ENCODE measurements around the gene FHL1. TPM values are rescaled to one million over a fixed set of nuclear protein-coding genes. Genes with fewer than 3 reads are reported as not detected.
"Not testable (repeated sequence)": the region's sequence is repeated elsewhere in the genome, so short reads cannot be mapped to it uniquely, and the experiment has no call there.

The FHL1 gene
- total and polyA plus RNA-seq, 4 donors: 8.8 to 20.2 (median 15.0) TPM

- Histone ChIP-seq H3K27me3 (ENCODE audit: control insufficient read depth in 4 of 4, insufficient read depth in 4 of 4, low read length in 3 of 4) (peaks cover 0 to 2% (median 0%) of the 10 kb centered on the region in 4 donors), H3K4me1 (ENCODE audit: control insufficient read depth in 4 of 4, insufficient read depth in 4 of 4, low read length in 3 of 4) (no peaks in the 10 kb centered on the region), H3K9me3 (ENCODE audit: control insufficient read depth in 4 of 4, low read length in 3 of 4) (no peaks in the 10 kb centered on the region), H3K27ac (ENCODE audit: low read depth in 1 of 2, low read length in 2 of 2) (no peak overlapping the region), H3K4me3 (ENCODE audit: low read depth in 1 of 3, low read length in 3 of 3) (no peak overlapping the region), H3K36me3 (ENCODE audit: control insufficient read depth in 4 of 4, insufficient read depth in 3 of 4, low read depth in 1 of 4, low read length in 3 of 4) (peaks cover 5 to 14% (median 8%) of the 10 kb centered on the region in 4 donors), H3K9ac (ENCODE audit: low read depth in 1 of 2, low read length in 2 of 2) (no peak overlapping the region)
- TF ChIP-seq EGR1 (IDR thresholded peaks at IDR 0.05; ENCODE audit: low read depth in 2 of 2) (no peak), RXRA (IDR thresholded peaks at IDR 0.05) (no peak), ATF3 (IDR thresholded peaks at IDR 0.05) (no peak), JUND (IDR thresholded peaks at IDR 0.05) (no peak)
- WGBS: 73% methylated on average over 3 of the region's 3 CpGs
- no peak for DNase-seq (ENCODE audit: low spot score)
Measured at GRCh38 chrX:136228839-136229207, 81.5 kb downstream of the FHL1 start.

DNA sequence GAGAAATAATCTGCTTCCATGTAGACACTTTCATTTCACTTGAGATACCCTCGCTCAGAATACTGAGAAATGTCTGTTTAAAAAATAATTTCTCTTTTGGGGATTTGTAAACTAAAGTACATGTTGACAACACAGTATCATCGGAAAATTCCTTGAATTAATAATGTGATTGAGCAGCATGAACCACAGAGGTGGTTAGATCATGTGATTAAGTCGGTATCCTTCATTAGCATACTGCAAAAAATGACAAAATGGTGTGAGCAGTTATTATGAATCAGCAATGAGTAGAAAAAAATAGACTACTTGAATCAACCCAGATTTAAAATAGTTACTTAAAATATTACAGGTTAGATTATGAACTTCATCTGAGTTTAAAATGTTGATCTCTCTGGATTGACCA is 89.7 kb downstream of the FHL1 start:
- DNase-seq (ENCODE audit: low spot score): no peak
- no peak overlapping the region for H3K4me3 ChIP-seq (ENCODE audit: low read depth in 1 of 3, low read length in 3 of 3)
- no peak overlapping the region for H3K9ac ChIP-seq (ENCODE audit: low read depth in 1 of 2, low read length in 2 of 2)
- no peaks in the 10 kb centered on the region for H3K9me3 ChIP-seq (ENCODE audit: control insufficient read depth in 4 of 4, low read length in 3 of 4)
- H3K36me3 ChIP-seq (ENCODE audit: control insufficient read depth in 4 of 4, insufficient read depth in 3 of 4, low read depth in 1 of 4, low read length in 3 of 4): peaks cover 0 to 12% (median 3%) of the 10 kb centered on the region in 4 donors
- H3K4me1 ChIP-seq (ENCODE audit: control insufficient read depth in 4 of 4, insufficient read depth in 4 of 4, low read length in 3 of 4): no peaks in the 10 kb centered on the region
- H3K27me3 ChIP-seq (ENCODE audit: control insufficient read depth in 4 of 4, insufficient read depth in 4 of 4, low read length in 3 of 4): no peaks in the 10 kb centered on the region
- no peak overlapping the region for H3K27ac ChIP-seq (ENCODE audit: low read depth in 1 of 2, low read length in 2 of 2)
- WGBS: 91% methylated on average over 3 of the region's 3 CpGs
- TF ChIP-seq FOXA1 (IDR thresholded peaks at IDR 0.05): no peak
- TF ChIP-seq RAD21 (IDR thresholded peaks at IDR 0.05): no peak
- no peak for TF ChIP-seq RXRA (IDR thresholded peaks at IDR 0.05)
- TF ChIP-seq, protein P1, sequence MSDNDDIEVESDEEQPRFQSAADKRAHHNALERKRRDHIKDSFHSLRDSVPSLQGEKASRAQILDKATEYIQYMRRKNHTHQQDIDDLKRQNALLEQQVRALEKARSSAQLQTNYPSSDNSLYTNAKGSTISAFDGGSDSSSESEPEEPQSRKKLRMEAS (IDR thresholded peaks at IDR 0.05): no peak
- TF ChIP-seq, protein P2, sequence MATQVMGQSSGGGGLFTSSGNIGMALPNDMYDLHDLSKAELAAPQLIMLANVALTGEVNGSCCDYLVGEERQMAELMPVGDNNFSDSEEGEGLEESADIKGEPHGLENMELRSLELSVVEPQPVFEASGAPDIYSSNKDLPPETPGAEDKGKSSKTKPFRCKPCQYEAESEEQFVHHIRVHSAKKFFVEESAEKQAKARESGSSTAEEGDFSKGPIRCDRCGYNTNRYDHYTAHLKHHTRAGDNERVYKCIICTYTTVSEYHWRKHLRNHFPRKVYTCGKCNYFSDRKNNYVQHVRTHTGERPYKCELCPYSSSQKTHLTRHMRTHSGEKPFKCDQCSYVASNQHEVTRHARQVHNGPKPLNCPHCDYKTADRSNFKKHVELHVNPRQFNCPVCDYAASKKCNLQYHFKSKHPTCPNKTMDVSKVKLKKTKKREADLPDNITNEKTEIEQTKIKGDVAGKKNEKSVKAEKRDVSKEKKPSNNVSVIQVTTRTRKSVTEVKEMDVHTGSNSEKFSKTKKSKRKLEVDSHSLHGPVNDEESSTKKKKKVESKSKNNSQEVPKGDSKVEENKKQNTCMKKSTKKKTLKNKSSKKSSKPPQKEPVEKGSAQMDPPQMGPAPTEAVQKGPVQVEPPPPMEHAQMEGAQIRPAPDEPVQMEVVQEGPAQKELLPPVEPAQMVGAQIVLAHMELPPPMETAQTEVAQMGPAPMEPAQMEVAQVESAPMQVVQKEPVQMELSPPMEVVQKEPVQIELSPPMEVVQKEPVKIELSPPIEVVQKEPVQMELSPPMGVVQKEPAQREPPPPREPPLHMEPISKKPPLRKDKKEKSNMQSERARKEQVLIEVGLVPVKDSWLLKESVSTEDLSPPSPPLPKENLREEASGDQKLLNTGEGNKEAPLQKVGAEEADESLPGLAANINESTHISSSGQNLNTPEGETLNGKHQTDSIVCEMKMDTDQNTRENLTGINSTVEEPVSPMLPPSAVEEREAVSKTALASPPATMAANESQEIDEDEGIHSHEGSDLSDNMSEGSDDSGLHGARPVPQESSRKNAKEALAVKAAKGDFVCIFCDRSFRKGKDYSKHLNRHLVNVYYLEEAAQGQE (IDR thresholded peaks at IDR 0.05): no peak
- TF ChIP-seq ATF3 (IDR thresholded peaks at IDR 0.05): no peak

- not testable (repeated sequence) for H3K9ac ChIP-seq (ENCODE audit: low read depth in 1 of 2, low read length in 2 of 2); DNase-seq (ENCODE audit: low spot score); H3K27me3 ChIP-seq (ENCODE audit: control insufficient read depth in 4 of 4, insufficient read depth in 4 of 4, low read length in 3 of 4); H3K9me3 ChIP-seq (ENCODE audit: control insufficient read depth in 4 of 4, low read length in 3 of 4); H3K27ac ChIP-seq (ENCODE audit: low read depth in 1 of 2, low read length in 2 of 2); H3K4me3 ChIP-seq (ENCODE audit: low read depth in 1 of 3, low read length in 3 of 3); H3K4me1 ChIP-seq (ENCODE audit: control insufficient read depth in 4 of 4, insufficient read depth in 4 of 4, low read length in 3 of 4)
- 95% methylated on average over 2 of the region's 4 CpGs for WGBS
- H3K36me3 ChIP-seq (ENCODE audit: control insufficient read depth in 4 of 4, insufficient read depth in 3 of 4, low read depth in 1 of 4, low read length in 3 of 4): peaks cover 0 to 12% (median 3%) of the 10 kb centered on the region in 4 donors
Measured at GRCh38 chrX:136237849-136238248, 90.5 kb downstream of the FHL1 start.

- H3K9me3 ChIP-seq (ENCODE audit: control insufficient read depth in 4 of 4, low read length in 3 of 4): no peaks in the 10 kb centered on the region
- 77% methylated on average over 6 of the region's 6 CpGs for WGBS
- peaks cover 0 to 9% (median 3%) of the 10 kb centered on the region in 4 donors for H3K36me3 ChIP-seq (ENCODE audit: control insufficient read depth in 4 of 4, insufficient read depth in 3 of 4, low read depth in 1 of 4, low read length in 3 of 4)
Measured at GRCh38 chrX:136246201-136246600, 98.9 kb downstream of the FHL1 start.

More at GRCh38 chrX:136246201-136246600, 98.9 kb downstream of the FHL1 start:
- Histone ChIP-seq H3K27ac (ENCODE audit: low read depth in 1 of 2, low read length in 2 of 2) (no peak overlapping the region), H3K4me1 (ENCODE audit: control insufficient read depth in 4 of 4, insufficient read depth in 4 of 4, low read length in 3 of 4) (peaks cover 0 to 3% (median 0%) of the 10 kb centered on the region in 4 donors), H3K27me3 (ENCODE audit: control insufficient read depth in 4 of 4, insufficient read depth in 4 of 4, low read length in 3 of 4) (no peaks in the 10 kb centered on the region), H3K4me3 (ENCODE audit: low read depth in 1 of 3, low read length in 3 of 3) (no peak overlapping the region), H3K9ac (ENCODE audit: low read depth in 1 of 2, low read length in 2 of 2) (no peak overlapping the region)
- TF ChIP-seq ZBTB33 (IDR thresholded peaks at IDR 0.05): no peak
- TF ChIP-seq HNF4A (conservative IDR thresholded peaks at IDR 0.05): no peak
- TF ChIP-seq RXRA (IDR thresholded peaks at IDR 0.05): no peak
- TF ChIP-seq SP1 (IDR thresholded peaks at IDR 0.05): no peak
- TF ChIP-seq, protein P2 (IDR thresholded peaks at IDR 0.05): no peak
- TF ChIP-seq, protein P1 (IDR thresholded peaks at IDR 0.05): no peak
- DNase-seq (ENCODE audit: low spot score): no peak
